Keratinocyte (primary cell): ENCODE measurements around the gene SPRTN.

ENCODE experiments used
- CTCF ChIP-seq, 3 experiments: IDR thresholded peaks in 1 of 3; conservative IDR thresholded peaks in 1 of 3; optimal IDR thresholded peaks in 1 of 3; 2 replicates in 2 of 3; 3 replicates in 1 of 3; pipeline versions ENCODE3 to v1.5.1; 2011; ENCODE audit warnings: low read length in 3 of 3, mild to moderate bottlenecking in 3 of 3, moderate library complexity in 2 of 3, control low read depth in 1 of 3, inconsistent platforms in 1 of 3; ENCODE audit not compliant: insufficient read depth in 2 of 3; ENCODE audit errors: extremely low read depth in 1 of 3
- EZH2 ChIP-seq: IDR thresholded peaks from one replicate; pipeline ENCODE4 v1.6.1; 2012; ENCODE audit warnings: inconsistent platforms, mild to moderate bottlenecking, low read length, moderate library complexity

GRCh38 chr1:231387770-231388669, 49.9 kb downstream of the SPRTN start:
- TF ChIP-seq CTCF (optimal IDR thresholded peaks at IDR 0.05 in 1 of 3, IDR thresholded peaks at IDR 0.05 in 1 of 3, conservative IDR thresholded peaks at IDR 0.05 in 1 of 3; ENCODE audit: extremely low read depth in 1 of 3, insufficient read depth in 2 of 3, low read length in 3 of 3) (no peak), EZH2 (no peak)
